OCI-LY7 (cell line): ENCODE data around the gene CCDC15. TPM values are rescaled to one million over a fixed set of nuclear protein-coding genes. Genes with fewer than 3 reads are reported as not detected.

Source experiments
- BruUV-seq: library from RNA; stranded (reverse); fragments of 400-500 nt; replicated peaks from 2 replicates; lab custom pipeline; 2021; lab: Mats Ljungman, UMichigan
- CTCF ChIA-PET: fragments of 300-600 bp; sonication (Branson Sonifier 250); formaldehyde crosslinking; loops from one replicate; lab custom pipeline; 2022; ENCODE audit warnings: antibody characterized with exemption; ENCODE audit not compliant: unreplicated experiment; lab: Charles Lee
- POLR2A ChIA-PET: fragments of 300-600 bp; sonication (Branson Sonifier 250); formaldehyde crosslinking; loops from one replicate; lab custom pipeline; 2022; ENCODE audit warnings: antibody characterized with exemption; lab: Charles Lee
- DNase-seq: peaks from one replicate; pipeline ENCODE4 v3.0.0-alpha.2; 2015; ENCODE audit warnings: low spot score
- H2AFZ ChIP-seq: fragments of 200-600 bp; sonication (generic), shearing (Covaris generic); 2 replicates; pipeline ENCODE4 v1.6.1; 2014; ENCODE audit warnings: mild to moderate bottlenecking, antibody characterized with exemption, low read length, moderate library complexity
- H3K27ac ChIP-seq: fragments of 200-600 bp; sonication (generic); 2 replicates; pipeline ENCODE4 v1.5.1; 2014; ENCODE audit warnings: mixed run types, low read depth, mild to moderate bottlenecking, moderate library complexity, low read length, inconsistent platforms; ENCODE audit not compliant: poor library complexity, severe bottlenecking
- H3K36me3 ChIP-seq: fragments of 200-600 bp; sonication (generic); 2 replicates; pipeline ENCODE4 v1.6.1; 2014; ENCODE audit warnings: mild to moderate bottlenecking, antibody characterized with exemption, low read length, moderate library complexity, mixed read lengths; ENCODE audit not compliant: insufficient read depth
- H3K4me1 ChIP-seq: fragments of 200-600 bp; sonication (generic); 2 replicates; pipeline ENCODE4 v1.5.1; 2014; ENCODE audit warnings: mild to moderate bottlenecking, low read length; ENCODE audit not compliant: insufficient read depth, poor library complexity, severe bottlenecking
- H3K4me2 ChIP-seq: fragments of 200-600 bp; sonication (generic); 2 replicates; pipeline ENCODE4 v1.6.1; 2014; ENCODE audit warnings: mild to moderate bottlenecking, low read length
- H3K4me3 ChIP-seq: fragments of 200-600 bp; sonication (generic); 2 replicates; pipeline ENCODE4 v1.5.1; 2014; ENCODE audit warnings: mild to moderate bottlenecking, low read depth, low read length; ENCODE audit not compliant: poor library complexity, severe bottlenecking
- H3K79me2 ChIP-seq: fragments of 200-600 bp; sonication (generic); 2 replicates; pipeline ENCODE4 v1.6.1; 2016; ENCODE audit warnings: low read depth, mild to moderate bottlenecking, low read length, moderate library complexity, mixed read lengths; ENCODE audit not compliant: insufficient read depth
- H3K9me2 ChIP-seq: fragments of 200-600 bp; sonication (generic); 2 replicates; pipeline ENCODE4 v1.6.1; 2016; ENCODE audit warnings: mild to moderate bottlenecking, low read length, mixed read lengths; ENCODE audit not compliant: insufficient read depth
- H3K9me3 ChIP-seq: fragments of 200-600 bp; sonication (generic); 2 replicates; pipeline ENCODE4 v1.6.1; 2014; ENCODE audit warnings: mild to moderate bottlenecking, mixed run types, low read length, mixed read lengths
- H4K20me1 ChIP-seq: fragments of 200-600 bp; sonication (generic); 2 replicates; pipeline ENCODE4 v1.6.1; 2014; ENCODE audit warnings: mild to moderate bottlenecking, antibody characterized with exemption, low read length, moderate library complexity, mixed read lengths; ENCODE audit not compliant: insufficient read depth
- CTCF ChIP-seq: fragments of 200-600 bp; sonication (generic); conservative IDR thresholded peaks from 2 replicates; pipeline ENCODE4 v1.5.1; 2014; ENCODE audit warnings: mild to moderate bottlenecking, antibody characterized with exemption, low read length, moderate library complexity, mixed read lengths
- EZH2phosphoT487 ChIP-seq: fragments of 200-600 bp; sonication (generic); IDR thresholded peaks from 2 replicates; pipeline ENCODE4 v1.6.1; 2018; ENCODE audit warnings: low read depth, borderline replicate concordance, mild to moderate bottlenecking, mixed run types, antibody characterized with exemption, low read length, moderate library complexity, mixed read lengths
- intact Hi-C: fragments of 100-400 bp; cut with micrococcal nuclease; formaldehyde crosslinking; loops from one replicate; pipeline ENCODE4 v1.10.0; 2022; ENCODE audit not compliant: unreplicated experiment
- total RNA-seq, 2 experiments: library from RNA; depleted of rRNA in 1 of 2; stranded (reverse); fragments of >200 nt in 1 of 2; shearing (Covaris generic) in 1 of 2; gene quantifications; 2 replicates each; pipeline ENCODE4 v1.2.3, GENCODE V29; 2014 to 2022

Gene CCDC15
- total RNA-seq, 2 experiments from 2014 or later = 9.6 to 10.6 TPM

- H3K36me3 ChIP-seq = no peaks in the 10 kb centered on the region
- POLR2A ChIA-PET = no interaction called here
- H3K4me3 ChIP-seq = no peak overlapping the region
- no peaks in the 10 kb centered on the region; the same call in 1 of the 2 replicates for H3K9me3 ChIP-seq
- H3K4me2 ChIP-seq = no peak overlapping the region
- no peaks in the 10 kb centered on the region for H4K20me1 ChIP-seq
- no peaks in the 10 kb centered on the region for H3K9me2 ChIP-seq
- H3K4me1 ChIP-seq = peaks cover 24% of the 10 kb centered on the region
- intact Hi-C loops = loop anchor here (5.0 kb wide), 1 partner anchor 329 kb away; the partner anchor contains the start of gene TBRG1
- H3K27ac ChIP-seq = no peak overlapping the region
- H3K79me2 ChIP-seq = no peaks in the 10 kb centered on the region
- TF ChIP-seq CTCF (no peak), EZH2phosphoT487 (no peak)
- BruUV-seq = no TSS peak
- H2AFZ ChIP-seq = no peak overlapping the region
- CTCF ChIA-PET = no interaction called here
- no peak for DNase-seq
Measured at GRCh38 chr11:124951341-124951740, 2.7 kb upstream of the CCDC15 start.

GRCh38 chr11:124954590-124954955 lies 571 bp downstream of the CCDC15 start:
- H3K9me2 ChIP-seq = no peaks in the 10 kb centered on the region
- peaks cover 24% of the 10 kb centered on the region for H3K4me1 ChIP-seq
- no peaks in the 10 kb centered on the region for H4K20me1 ChIP-seq
- H3K27ac ChIP-seq = peak overlapping the region; percentile 63
- no peaks in the 10 kb centered on the region for H3K79me2 ChIP-seq
- peak overlapping the region; percentile 93 for H2AFZ ChIP-seq
- CTCF ChIA-PET = interaction anchor here (0.6 kb wide), 1 partner anchor 118 kb away, joined by 7 read pairs; no protein-coding TSS in a partner anchor
- no peak for TF ChIP-seq EZH2phosphoT487
- TF ChIP-seq CTCF = no peak
- no peaks in the 10 kb centered on the region for H3K36me3 ChIP-seq
- POLR2A ChIA-PET = interaction anchor here (0.5 to 3.0 kb wide), 8 partner anchors 10 to 307 kb away, joined by 3 to 15 read pairs (median 3); partner anchors contain the start of gene TMEM218
- H3K4me3 ChIP-seq = peak overlapping the region; percentile 87
- H3K4me2 ChIP-seq = peak overlapping the region; percentile 99
- BruUV-seq = TSS peak; percentile 80
- intact Hi-C loops = loop anchor here (2.0 to 5.0 kb wide), 4 partner anchors 118 to 394 kb away; partner anchors contain the start of genes SIAE, SPA17 and TBRG1
- DNase-seq = peak; percentile 8
- H3K9me3 ChIP-seq = no peaks in the 10 kb centered on the region; the same call in 1 of the 2 replicates

- Histone ChIP-seq H2AFZ (peak overlapping the region; percentile 93; the same call in 1 of the 2 replicates), H3K4me1 (peaks cover 24% of the 10 kb centered on the region), H3K79me2 (no peaks in the 10 kb centered on the region), H3K9me2 (no peaks in the 10 kb centered on the region), H3K4me3 (peak overlapping the region; percentile 87), H4K20me1 (no peaks in the 10 kb centered on the region), H3K36me3 (no peaks in the 10 kb centered on the region), H3K4me2 (peak overlapping the region; percentile 99), H3K9me3 (no peaks in the 10 kb centered on the region; the same call in 1 of the 2 replicates), H3K27ac (peak overlapping the region; percentile 63)
- intact Hi-C loops = loop anchor here (2.0 kb wide), 3 partner anchors 118 to 394 kb away; partner anchors contain the start of genes SIAE and SPA17
- ChIA-PET POLR2A (interaction anchor here (0.7 to 3.0 kb wide), 4 partner anchors 10 to 158 kb away, joined by 3 to 15 read pairs (median 4); partner anchors contain the start of gene TMEM218), CTCF (interaction anchor here (1.1 kb wide), 1 partner anchor 208 kb away, joined by 4 read pairs; no protein-coding TSS in a partner anchor)
- TF ChIP-seq EZH2phosphoT487 (no peak), CTCF (no peak)
- BruUV-seq = no TSS peak
- DNase-seq = no peak
Measured at GRCh38 chr11:124955035-124955434, 1.0 kb downstream of the CCDC15 start.
